BLaER1 treated with 17β-estradiol and CSF1 and Interleukin-3, amounts not matched to agents 10 nM and 100 nM (cell line): ENCODE data around the gene RLN3.
"Not testable (repeated sequence)": the region's sequence is repeated elsewhere in the genome, so short reads cannot be mapped to it uniquely, and the experiment has no call there.

Source experiments
- H3K27ac ChIP-seq, 11 experiments: shearing (Covaris generic); formaldehyde crosslinking; 2 replicates each; pipeline ENCODE4 v1.8.1; 2022
- H3K27me3 ChIP-seq, 11 experiments: shearing (Covaris generic); formaldehyde crosslinking; 2 replicates each; pipeline ENCODE4 v1.8.1; 2022
- H3K36me3 ChIP-seq, 11 experiments: shearing (Covaris generic); formaldehyde crosslinking; 2 replicates each; pipeline ENCODE4 v1.8.1; 2022
- H3K4me1 ChIP-seq, 10 experiments: shearing (Covaris generic); formaldehyde crosslinking; 2 replicates each; pipeline ENCODE4 v1.8.1; 2022
- H3K4me2 ChIP-seq, 11 experiments: shearing (Covaris generic); formaldehyde crosslinking; 2 replicates each; pipeline ENCODE4 v1.8.1; 2022
- H3K4me3 ChIP-seq, 10 experiments: shearing (Covaris generic); formaldehyde crosslinking; 2 replicates each; pipeline ENCODE4 v1.8.1; 2022
- H3K9ac ChIP-seq, 11 experiments: shearing (Covaris generic); formaldehyde crosslinking; 2 replicates each; pipeline ENCODE4 v1.8.1; 2022
- H3K9me3 ChIP-seq, 11 experiments: shearing (Covaris generic); formaldehyde crosslinking; replicated peaks in 1 of 11; 2 replicates each; pipeline ENCODE4 v1.8.1; 2022
- H4K20me1 ChIP-seq, 11 experiments: shearing (Covaris generic); formaldehyde crosslinking; 2 replicates each; pipeline ENCODE4 v1.8.1; 2022
- Cebpa-rat ChIP-seq, 11 experiments: shearing (Covaris generic); IDR thresholded peaks; 2 replicates each; pipeline ENCODE4 v1.8.1; 2022

RLN3 gene

DNA sequence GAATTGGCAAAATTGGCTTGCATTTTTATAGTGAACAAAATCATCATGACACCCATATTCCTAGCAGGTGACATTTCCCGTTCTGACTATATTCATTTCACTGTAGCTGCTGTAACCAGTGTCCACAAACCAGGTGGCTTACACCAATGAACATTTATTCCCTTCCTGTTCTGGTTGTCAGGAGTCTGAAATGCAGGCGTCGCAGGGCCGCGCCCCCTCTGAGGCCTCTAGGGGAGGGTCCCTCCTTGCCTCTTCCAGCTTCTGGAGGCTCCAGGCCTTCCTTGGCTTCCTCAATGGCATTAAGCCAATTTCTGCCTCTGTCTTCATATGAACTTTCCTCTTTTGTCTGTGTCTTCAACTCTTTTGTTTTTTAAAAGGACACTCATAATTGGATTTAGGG is 6.5 kb upstream of the RLN3 start:
- Histone ChIP-seq H3K4me1 (peaks cover 32 to 72% (median 45%) of the 10 kb centered on the region in 10 experiments), H3K4me3 (no peak overlapping the region), H3K9me3 (no peaks in the 10 kb centered on the region), H3K27me3 (no peaks in the 10 kb centered on the region), H3K9ac (peak overlapping the region in 1 of 11 experiments; percentile 16; a peak in 1 of 22 replicates), H3K4me2 (peak overlapping the region in 2 of 11 experiments; percentile 17 to 40; a peak in 1 of 22 replicates), H3K36me3 (no peaks in the 10 kb centered on the region), H3K27ac (no peak overlapping the region), H4K20me1 (no peaks in the 10 kb centered on the region)
- TF ChIP-seq Cebpa-rat (IDR thresholded peaks at IDR 0.05): no peak

DNA sequence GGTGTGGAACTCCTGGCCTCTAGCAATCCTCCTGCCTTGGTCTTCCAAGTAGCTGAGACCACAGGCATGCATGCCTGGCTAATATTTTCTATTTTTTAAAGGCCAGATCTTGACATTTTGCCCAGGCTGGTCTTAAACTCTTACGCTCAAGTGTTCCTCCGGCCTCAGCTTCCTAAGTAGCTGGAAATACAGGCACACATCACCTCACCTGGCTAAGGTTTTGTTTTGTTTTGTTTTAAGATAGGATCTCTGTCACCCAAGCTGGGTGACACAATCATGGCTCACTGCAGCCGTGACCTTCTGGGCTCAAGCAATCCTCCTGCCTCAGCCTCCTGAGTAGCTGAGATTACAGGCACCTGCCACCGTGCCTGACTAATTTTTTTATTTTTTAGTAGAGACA is 5.5 kb upstream of the RLN3 start:
- no peaks in the 10 kb centered on the region for H4K20me1 ChIP-seq
- no peaks in the 10 kb centered on the region for H3K9me3 ChIP-seq
- no peak for TF ChIP-seq Cebpa-rat (IDR thresholded peaks at IDR 0.05)
- peaks cover 27 to 71% (median 40%) of the 10 kb centered on the region in 10 experiments for H3K4me1 ChIP-seq
- no peak overlapping the region for H3K4me3 ChIP-seq
- H3K4me2 ChIP-seq: no peak overlapping the region
- H3K9ac ChIP-seq: no peak overlapping the region
- H3K27me3 ChIP-seq: no peaks in the 10 kb centered on the region
- no peaks in the 10 kb centered on the region for H3K36me3 ChIP-seq
- no peak overlapping the region for H3K27ac ChIP-seq

DNA sequence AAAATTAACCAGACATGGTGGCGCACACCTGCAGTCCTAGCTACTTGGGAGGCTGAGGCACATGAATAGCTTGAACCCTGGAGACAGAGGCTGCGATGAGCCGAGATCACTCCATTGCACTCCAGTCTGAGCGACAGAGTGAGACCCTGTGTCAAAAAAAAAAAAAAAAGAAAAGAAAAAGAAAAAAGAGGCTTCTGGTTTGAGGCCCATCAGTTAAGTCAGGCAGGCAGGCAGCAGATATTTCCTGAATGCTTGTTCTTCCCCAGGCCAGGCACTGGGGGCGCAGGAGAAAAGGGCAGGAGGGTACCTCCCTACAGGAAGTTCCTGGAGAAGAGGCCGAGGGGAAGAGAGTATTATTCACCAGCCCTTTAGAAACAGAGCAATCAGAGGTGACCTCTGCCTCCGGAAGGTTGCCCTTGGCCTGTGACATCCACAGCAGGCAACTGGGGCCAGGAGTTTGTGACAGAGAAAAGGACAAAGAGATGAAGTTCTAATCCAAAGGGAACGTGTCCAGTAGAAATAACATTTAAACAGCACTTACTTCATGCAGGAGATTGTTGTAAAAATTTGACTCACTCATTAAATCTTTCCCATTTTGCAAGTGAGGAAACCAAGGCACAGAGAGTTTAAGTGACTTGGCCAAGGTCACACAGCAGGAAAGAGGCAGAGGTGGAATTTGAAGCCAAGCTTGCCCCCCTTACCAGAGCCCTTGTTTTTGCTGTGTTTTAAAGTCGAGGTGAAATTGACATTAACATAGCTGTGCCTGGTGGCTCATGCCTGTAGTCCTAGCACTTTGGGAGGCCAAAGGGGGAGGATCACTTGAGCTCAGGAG is 4.3 kb upstream of the RLN3 start:
- no peaks in the 10 kb centered on the region for H3K27me3 ChIP-seq
- peaks cover 24 to 66% (median 32%) of the 10 kb centered on the region in 10 experiments for H3K4me1 ChIP-seq
- TF ChIP-seq Cebpa-rat (IDR thresholded peaks at IDR 0.05): no peak
- H3K27ac ChIP-seq: peak overlapping the region in 10 of 11 experiments; percentile 13 to 70 (median 53); a peak in 17 of 22 replicates
- H3K4me2 ChIP-seq: peak overlapping the region in 9 of 11 experiments; percentile 11 to 66 (median 54); a peak in 14 of 22 replicates
- peak overlapping the region in 5 of 11 experiments; percentile 14 to 38 (median 28); a peak in 5 of 22 replicates for H3K9ac ChIP-seq
- H4K20me1 ChIP-seq: no peaks in the 10 kb centered on the region
- H3K36me3 ChIP-seq: no peaks in the 10 kb centered on the region
- no peaks in the 10 kb centered on the region for H3K9me3 ChIP-seq
- H3K4me3 ChIP-seq: no peak overlapping the region

DNA sequence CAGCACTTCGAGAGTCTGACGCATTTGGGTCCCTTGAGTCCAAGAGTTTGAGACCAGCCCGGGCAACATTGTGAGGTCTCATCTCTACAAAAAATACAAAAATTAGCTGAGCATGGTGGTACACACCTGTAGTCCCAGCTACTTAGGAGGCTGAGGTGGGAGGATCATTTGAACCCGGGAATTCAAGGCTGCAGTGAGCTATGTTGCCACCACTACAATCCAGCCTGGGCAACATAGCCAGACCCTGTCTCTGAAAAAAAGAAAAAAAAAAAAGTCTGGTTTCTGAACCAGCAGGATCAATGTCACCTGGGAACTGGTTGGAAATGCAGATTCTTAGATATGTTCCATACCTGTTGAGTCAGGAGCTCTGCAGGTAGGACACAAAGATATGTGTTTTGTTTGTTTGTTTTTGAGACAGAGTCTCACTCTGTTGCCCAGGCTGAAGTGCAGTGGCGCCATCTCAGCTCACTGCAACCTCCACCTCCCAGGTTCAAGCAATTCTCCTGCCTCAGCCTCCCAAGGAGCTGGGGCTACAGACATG is 1.2 kb upstream of the RLN3 start:
- H3K4me3 ChIP-seq, H3K36me3 ChIP-seq, H3K9ac ChIP-seq, H4K20me1 ChIP-seq, H3K9me3 ChIP-seq: not testable (repeated sequence)
- Histone ChIP-seq H3K27ac (0 out of 22 replicates have a peak overlapping the region, but pooled peaks of 1 of the 11 experiments have one; percentile 13), H3K4me1 (peaks cover 22 to 64% (median 33%) of the 10 kb centered on the region in 10 experiments), H3K27me3 (peaks cover 0 to 14% (median 0%) of the 10 kb centered on the region in 11 experiments; a peak in 7 of 22 replicates), H3K4me2 (peak overlapping the region in 4 of 11 experiments; percentile 17 to 55 (median 48); a peak in 6 of 22 replicates)

DNA sequence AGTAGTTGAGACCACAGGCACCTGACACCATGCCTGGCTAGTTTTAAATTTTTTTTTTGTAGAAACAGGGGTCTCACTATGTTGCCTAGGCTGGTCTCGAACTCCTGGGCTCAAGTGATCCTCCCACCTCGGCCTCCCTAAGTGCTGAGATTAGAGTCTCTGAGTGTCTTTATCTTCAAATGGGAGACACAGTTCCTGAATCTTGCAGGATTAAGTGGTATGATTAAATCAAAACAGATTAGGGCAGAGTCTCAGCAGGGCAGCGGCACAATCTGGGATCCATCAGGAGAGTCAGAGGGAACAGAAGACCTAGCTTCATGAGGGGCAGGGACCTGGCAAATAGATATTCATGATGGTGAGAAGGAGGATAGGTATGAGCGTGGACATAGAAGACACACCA is 953 bp downstream of the RLN3 start:
- Histone ChIP-seq H3K4me2 (peak overlapping the region in 9 of 11 experiments; percentile 6 to 56 (median 29); a peak in 12 of 22 replicates), H3K36me3 (no peaks in the 10 kb centered on the region), H3K4me1 (peaks cover 25 to 64% (median 32%) of the 10 kb centered on the region in 10 experiments), H4K20me1 (no peaks in the 10 kb centered on the region), H3K9ac (no peak overlapping the region), H3K27me3 (peaks cover 0 to 14% (median 0%) of the 10 kb centered on the region in 11 experiments; a peak in 7 of 22 replicates), H3K4me3 (no peak overlapping the region), H3K27ac (no peak overlapping the region), H3K9me3 (no peaks in the 10 kb centered on the region)
- no peak for TF ChIP-seq Cebpa-rat (IDR thresholded peaks at IDR 0.05)

- peak overlapping the region in 9 of 11 experiments; percentile 63 to 86 (median 74); a peak in 16 of 22 replicates for H3K27ac ChIP-seq
- H3K36me3 ChIP-seq: peaks cover 0 to 7% (median 0%) of the 10 kb centered on the region in 11 experiments; a peak in 2 of 22 replicates
- no peak for TF ChIP-seq Cebpa-rat (IDR thresholded peaks at IDR 0.05)
These were observed 3.2 kb downstream of the RLN3 start for GRCh38 chr19:14030997-14031718.

DNA sequence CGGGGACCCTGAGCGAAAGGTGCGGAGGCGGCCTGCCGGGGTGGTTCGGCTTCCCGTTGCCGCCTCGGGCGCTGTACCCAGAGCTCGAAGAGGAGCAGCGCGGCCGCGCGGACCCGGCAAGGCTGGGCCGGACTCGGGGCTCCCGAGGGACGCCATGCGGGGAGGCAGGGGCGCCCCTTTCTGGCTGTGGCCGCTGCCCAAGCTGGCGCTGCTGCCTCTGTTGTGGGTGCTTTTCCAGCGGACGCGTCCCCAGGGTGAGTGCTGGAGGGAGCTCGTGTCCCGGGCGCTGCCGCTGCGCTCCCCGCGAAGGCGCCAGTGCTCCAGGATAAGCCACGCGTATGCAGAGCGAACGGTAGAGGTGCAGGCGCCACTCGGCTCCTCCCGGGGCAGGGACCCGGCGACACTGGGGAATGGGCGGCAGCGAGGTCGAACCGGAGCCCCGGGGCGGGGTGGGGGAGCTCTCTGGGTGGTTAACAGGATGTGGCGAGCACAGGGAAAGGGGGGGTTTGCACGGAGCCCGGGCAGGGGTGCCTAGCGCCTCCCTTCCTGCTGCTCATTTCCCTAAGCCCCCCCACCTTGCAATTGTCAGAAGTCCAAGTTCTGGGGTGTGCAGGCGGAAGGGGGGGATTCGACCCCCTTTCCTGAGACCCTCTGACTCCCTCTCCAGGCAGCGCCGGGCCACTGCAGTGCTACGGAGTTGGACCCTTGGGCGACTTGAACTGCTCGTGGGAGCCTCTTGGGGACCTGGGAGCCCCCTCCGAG is 4.0 kb downstream of the RLN3 start, which contains the start of gene IL27RA:
TSS of gene IL27RA (plus strand) at position 44 of the 762 bp plus-strand sequence. CDS start at position 155, 111 bp downstream.
- Histone ChIP-seq H3K4me1 (peaks cover 8 to 34% (median 26%) of the 10 kb centered on the region in 10 experiments), H4K20me1 (no peaks in the 10 kb centered on the region), H3K9ac (peak within 1 kb of the TSS; percentile 69 to 84 (median 81)), H3K4me2 (peak within 1 kb of the TSS; percentile 87 to 99 (median 93)), H3K9me3 (no peaks in the 10 kb centered on the region), H3K27ac (peak within 1 kb of the TSS; percentile 38 to 86 (median 72); a peak in 21 of 22 replicates), H3K4me3 (peak within 1 kb of the TSS; percentile 66 to 79 (median 71)), H3K27me3 (peaks cover 0 to 14% (median 0%) of the 10 kb centered on the region in 11 experiments; a peak in 7 of 22 replicates), H3K36me3 (peaks cover 0 to 8% (median 0%) of the 10 kb centered on the region in 11 experiments; a peak in 3 of 22 replicates)
- TF ChIP-seq Cebpa-rat (IDR thresholded peaks at IDR 0.05): no peak

More at GRCh38 chr19:14030997-14031718, 3.2 kb downstream of the RLN3 start:
- Histone ChIP-seq H3K27me3 (peaks cover 0 to 14% (median 0%) of the 10 kb centered on the region in 11 experiments; a peak in 7 of 22 replicates), H3K9ac (peak overlapping the region; percentile 69 to 84 (median 81)), H4K20me1 (no peaks in the 10 kb centered on the region), H3K4me3 (peak overlapping the region; percentile 66 to 79 (median 71)), H3K9me3 (no peaks in the 10 kb centered on the region), H3K4me2 (peak overlapping the region; percentile 87 to 99 (median 93)), H3K4me1 (peaks cover 15 to 41% (median 26%) of the 10 kb centered on the region in 10 experiments)

DNA sequence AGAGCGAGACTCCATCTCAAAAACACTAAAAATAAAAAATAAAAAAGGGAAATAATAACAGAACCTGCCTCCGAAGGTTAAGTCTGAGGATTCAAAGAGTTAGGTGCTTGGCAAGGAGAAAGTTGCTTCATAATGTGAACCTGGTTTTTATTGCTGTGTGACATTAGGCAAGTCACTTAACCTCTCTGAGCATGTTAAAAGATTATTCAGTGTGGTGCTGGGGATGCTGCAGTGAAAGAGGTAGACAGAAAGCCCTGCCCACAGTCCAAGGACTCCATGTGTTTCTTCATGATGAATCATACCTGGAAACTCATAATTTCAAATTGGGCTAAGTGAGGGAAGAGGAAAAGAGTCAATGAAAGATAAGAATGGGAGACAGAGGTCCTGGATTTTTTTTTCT is 6.0 kb downstream of the RLN3 start:
- no peak for TF ChIP-seq Cebpa-rat (IDR thresholded peaks at IDR 0.05)
- no peak overlapping the region for H3K27ac ChIP-seq
- peaks cover 0 to 14% (median 0%) of the 10 kb centered on the region in 11 experiments; a peak in 7 of 22 replicates for H3K27me3 ChIP-seq
- no peaks in the 10 kb centered on the region for H3K9me3 ChIP-seq
- H3K36me3 ChIP-seq: peaks cover 0 to 18% (median 0%) of the 10 kb centered on the region in 11 experiments; a peak in 5 of 22 replicates
- peaks cover 6 to 21% (median 14%) of the 10 kb centered on the region in 10 experiments for H3K4me1 ChIP-seq
- no peak overlapping the region for H3K4me3 ChIP-seq
- H3K4me2 ChIP-seq: no peak overlapping the region; a peak in 1 of 22 replicates
- no peak overlapping the region for H3K9ac ChIP-seq
- no peaks in the 10 kb centered on the region; a peak in 1 of 22 replicates for H4K20me1 ChIP-seq

DNA sequence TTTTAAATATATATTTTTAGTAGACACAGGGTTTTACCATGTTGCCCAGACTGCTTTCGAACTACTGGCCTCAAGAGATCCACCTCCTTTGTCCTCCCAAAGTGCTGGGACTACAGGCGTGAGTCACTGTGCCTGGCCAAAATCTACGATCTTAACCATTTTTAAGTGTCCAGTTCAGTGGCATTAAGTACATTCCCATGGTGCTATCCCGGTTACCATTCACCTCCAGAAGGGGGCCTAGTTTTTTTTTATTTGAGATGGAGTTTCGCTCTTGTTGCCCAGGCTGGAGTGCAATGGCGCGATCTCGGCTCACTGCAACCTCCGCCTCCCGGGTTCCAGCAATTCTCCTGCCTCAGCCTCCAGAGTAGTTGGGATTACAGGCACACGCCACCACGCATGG is 7.2 kb downstream of the RLN3 start:
- H3K4me2 ChIP-seq, H3K9ac ChIP-seq, H4K20me1 ChIP-seq, H3K4me3 ChIP-seq, H3K27ac ChIP-seq, H3K9me3 ChIP-seq: not testable (repeated sequence)
- H3K36me3 ChIP-seq: peaks cover 0 to 29% (median 0%) of the 10 kb centered on the region in 11 experiments; a peak in 7 of 22 replicates
- H3K27me3 ChIP-seq: peaks cover 0 to 13% (median 0%) of the 10 kb centered on the region in 11 experiments; a peak in 7 of 22 replicates
- H3K4me1 ChIP-seq: peaks cover 6 to 21% (median 13%) of the 10 kb centered on the region in 10 experiments; a peak in 19 of 20 replicates
